Neural cell (in vitro differentiated cells): ENCODE measurements around the gene UNC45A. TPM values are rescaled to one million over a fixed set of nuclear protein-coding genes. Genes with fewer than 3 reads are reported as not detected.

Experiments
- H2AFZ ChIP-seq: fragments of 200-600, 300-800 bp; sonication (generic), shearing (Covaris generic); 2 replicates; pipeline ENCODE4 v1.6.0; 2014; ENCODE audit warnings: low read depth, mild to moderate bottlenecking, antibody characterized with exemption, low read length, moderate library complexity
- H3F3A ChIP-seq: fragments of 200-600 bp; shearing (Covaris generic); 2 replicates; pipeline ENCODE4 v1.6.1; 2016; ENCODE audit warnings: mild to moderate bottlenecking, moderate library complexity, mixed read lengths, antibody characterized with exemption, low read length; ENCODE audit not compliant: insufficient read depth, poor library complexity, severe bottlenecking
- H3K27ac ChIP-seq: fragments of 200-600, 300-800 bp; sonication (generic), shearing (Covaris generic); 2 replicates; pipeline ENCODE4 v1.5.1; 2014; ENCODE audit warnings: mild to moderate bottlenecking, low read length, moderate library complexity
- H3K27me3 ChIP-seq: fragments of 300-800, 200-600 bp; sonication (generic), shearing (Covaris generic); 2 replicates; pipeline ENCODE4 v1.6.0; 2014; ENCODE audit warnings: mild to moderate bottlenecking, low read depth, low read length, moderate library complexity; ENCODE audit not compliant: insufficient read depth
- H3K36me3 ChIP-seq: fragments of 300-800, 200-600 bp; sonication (generic), shearing (Covaris generic); 2 replicates; pipeline ENCODE4 v1.5.1; 2014; ENCODE audit warnings: mild to moderate bottlenecking, antibody characterized with exemption, low read length, moderate library complexity; ENCODE audit not compliant: insufficient read depth
- H3K4me2 ChIP-seq: fragments of 300-800, 200-600 bp; sonication (generic), shearing (Covaris generic); 2 replicates; pipeline ENCODE4 v1.6.0; 2014; ENCODE audit warnings: mild to moderate bottlenecking, low read length
- H3K4me3 ChIP-seq: fragments of 300-800, 200-600 bp; sonication (generic), shearing (Covaris generic); 2 replicates; pipeline ENCODE4 v1.5.1; 2014; ENCODE audit warnings: mild to moderate bottlenecking, low read length, moderate library complexity
- H3K79me2 ChIP-seq: fragments of 200-600 bp; shearing (Covaris generic); replicated peaks from 2 replicates; pipeline ENCODE4 v1.6.0; 2014; ENCODE audit warnings: mild to moderate bottlenecking, low read length, moderate library complexity; ENCODE audit not compliant: insufficient read depth
- H3K9ac ChIP-seq: fragments of 300-800, 200-600 bp; sonication (generic), shearing (Covaris generic); 2 replicates; pipeline ENCODE4 v1.6.1; 2016; ENCODE audit warnings: mild to moderate bottlenecking, low read length, mixed read lengths
- H3K9me2 ChIP-seq: fragments of 200-600 bp; shearing (Covaris generic); 2 replicates; pipeline ENCODE4 v1.6.1; 2016; ENCODE audit warnings: mild to moderate bottlenecking, low read length, mixed read lengths; ENCODE audit not compliant: insufficient read depth
- H3K9me3 ChIP-seq: fragments of 200-600, 300-800 bp; sonication (generic), shearing (Covaris generic); 2 replicates; pipeline ENCODE4 v1.6.1; 2016; ENCODE audit warnings: mild to moderate bottlenecking, mixed run types, low read length, moderate library complexity, mixed read lengths
- H4K20me1 ChIP-seq: fragments of 200-600 bp; shearing (Covaris generic); 2 replicates; pipeline ENCODE4 v1.6.1; 2016; ENCODE audit warnings: mild to moderate bottlenecking, mixed run types; ENCODE audit not compliant: insufficient read depth
- CTCF ChIP-seq: fragments of 450-650 bp; IDR thresholded peaks from 2 replicates; pipeline ENCODE4 v1.5.1; 2014; ENCODE audit warnings: antibody characterized with exemption, mild to moderate bottlenecking, moderate library complexity; ENCODE audit not compliant: poor library complexity, severe bottlenecking
- EP300 ChIP-seq: fragments of 450-650 bp; conservative IDR thresholded peaks from 2 replicates; pipeline ENCODE4 v1.6.1; 2014; ENCODE audit warnings: antibody characterized with exemption, mild to moderate bottlenecking, moderate library complexity; ENCODE audit not compliant: poor library complexity, severe bottlenecking
- EZH2 ChIP-seq: fragments of 200-600, 300-800 bp; shearing (Covaris generic), sonication (generic); IDR thresholded peaks from 2 replicates; pipeline ENCODE4 v1.6.1; 2014; ENCODE audit warnings: antibody characterized with exemption, low read length, borderline replicate concordance, mild to moderate bottlenecking; ENCODE audit not compliant: insufficient read depth, poor library complexity, severe bottlenecking
- MXI1 ChIP-seq: fragments of 450-650 bp; conservative IDR thresholded peaks from 2 replicates; pipeline ENCODE4 v1.6.1; 2014; ENCODE audit warnings: antibody characterized with exemption, mild to moderate bottlenecking; ENCODE audit not compliant: poor library complexity, severe bottlenecking
- POLR2AphosphoS5 ChIP-seq: IDR thresholded peaks from 2 replicates; pipeline ENCODE4 v1.6.1; 2012
- RAD21 ChIP-seq: fragments of 450-650 bp; conservative IDR thresholded peaks from 2 replicates; pipeline ENCODE4 v1.6.1; 2014; ENCODE audit warnings: antibody characterized with exemption, mild to moderate bottlenecking, moderate library complexity
- REST ChIP-seq: IDR thresholded peaks from 2 replicates; pipeline ENCODE4 v1.6.1; 2012; ENCODE audit warnings: borderline replicate concordance
- SMC3 ChIP-seq: fragments of 450-650 bp; conservative IDR thresholded peaks from 2 replicates; pipeline ENCODE4 v1.6.1; 2014; ENCODE audit warnings: antibody characterized with exemption, mild to moderate bottlenecking, moderate library complexity; ENCODE audit not compliant: poor library complexity
- TAF1 ChIP-seq: IDR thresholded peaks from 2 replicates; pipeline ENCODE4 v1.6.1; 2012; ENCODE audit warnings: low read depth
- polyA plus RNA-seq: library from polyadenylated mRNA; depleted of rRNA; stranded (reverse); fragments of >200 nt; gene quantifications from 2 replicates; pipeline ENCODE4 v1.2.3, GENCODE V29; 2014

UNC45A gene
- polyA plus RNA-seq, 1 donor from 2014 or later: 41.3 TPM

- H2AFZ ChIP-seq: no peak overlapping the region
- no peak for TF ChIP-seq EP300
- no peak for TF ChIP-seq RAD21
- no peak for TF ChIP-seq CTCF
- TF ChIP-seq SMC3: no peak
- no peak for TF ChIP-seq EZH2
- TF ChIP-seq REST: no peak
- no peak for TF ChIP-seq POLR2AphosphoS5
- no peak for TF ChIP-seq TAF1
- no peak for TF ChIP-seq MXI1
- no peak overlapping the region for H3K27ac ChIP-seq
- peaks cover 20% of the 10 kb centered on the region for H3K79me2 ChIP-seq
- H3K27me3 ChIP-seq: no peaks in the 10 kb centered on the region
- no peak overlapping the region for H3K4me3 ChIP-seq
- no peaks in the 10 kb centered on the region for H3F3A ChIP-seq
- H3K9ac ChIP-seq: no peak overlapping the region
- no peaks in the 10 kb centered on the region for H3K9me3 ChIP-seq
- no peak overlapping the region for H3K4me2 ChIP-seq
- H3K9me2 ChIP-seq: no peaks in the 10 kb centered on the region
- no peaks in the 10 kb centered on the region for H3K36me3 ChIP-seq
- H4K20me1 ChIP-seq: no peaks in the 10 kb centered on the region
Measured at GRCh38 chr15:90982135-90982534, 47.0 kb downstream of the UNC45A start.

- Histone ChIP-seq H3F3A (no peaks in the 10 kb centered on the region), H3K9ac (no peak overlapping the region), H3K27me3 (no peaks in the 10 kb centered on the region), H3K9me2 (no peaks in the 10 kb centered on the region), H3K79me2 (peaks cover 55% of the 10 kb centered on the region), H3K36me3 (no peaks in the 10 kb centered on the region), H4K20me1 (no peaks in the 10 kb centered on the region), H3K4me3 (no peak overlapping the region), H3K4me2 (no peak overlapping the region), H3K27ac (no peak overlapping the region), H3K9me3 (no peaks in the 10 kb centered on the region), H2AFZ (no peak overlapping the region)
- TF ChIP-seq REST: no peak
- no peak for TF ChIP-seq TAF1
- TF ChIP-seq SMC3: no peak
- TF ChIP-seq RAD21: no peak
- no peak for TF ChIP-seq POLR2AphosphoS5
- no peak for TF ChIP-seq EZH2
Measured at GRCh38 chr15:90986790-90987507, 51.9 kb downstream of the UNC45A start.
